ENCODE measurements around the gene C6orf136.
A peak's percentile ranks its signal among the peaks of the same experiment; 100 is the strongest.
"Not testable (repeated sequence)": the region's sequence is repeated elsewhere in the genome, so short reads cannot be mapped to it uniquely, and the experiment has no call there.

C6orf136 gene

GRCh38 chr6:30615958-30616810 lies 30.7 kb upstream of the C6orf136 start:
- DNase-seq = peak; percentile 38

- DNase-seq = peak; percentile 99
These were observed 29.9 kb upstream of the C6orf136 start, which contains the start of gene PPP1R10 for GRCh38 chr6:30616811-30617564. TSS of gene PPP1R10 (minus strand) at chr6:30617243. CDS start at chr6:30609944, 7,299 bp downstream.

- peak; percentile 92 for DNase-seq
These were observed 29.2 kb upstream of the C6orf136 start, which contains the start of gene MRPS18B for GRCh38 chr6:30617565-30618269. TSS of gene MRPS18B (plus strand) at chr6:30617840. CDS start at chr6:30617866, 26 bp downstream.

- no peak for DNase-seq
These were observed 28.6 kb upstream of the C6orf136 start for GRCh38 chr6:30618270-30618797.

- no peak for DNase-seq
These were observed 27.4 kb upstream of the C6orf136 start for GRCh38 chr6:30619561-30619960.

GRCh38 chr6:30625511-30625910 lies 21.4 kb upstream of the C6orf136 start:
- no peak for DNase-seq

GRCh38 chr6:30626484-30627366 lies 20.2 kb upstream of the C6orf136 start, which contains the start of gene ATAT1:
TSS of gene ATAT1 (plus strand) at chr6:30626874.
- no peak for DNase-seq

GRCh38 chr6:30635834-30636233 lies 11.1 kb upstream of the C6orf136 start:
- no peak for DNase-seq

- no peak for DNase-seq
These were observed 6.5 kb upstream of the C6orf136 start for GRCh38 chr6:30640481-30640880.

GRCh38 chr6:30641048-30641447 lies 5.9 kb upstream of the C6orf136 start:
- DNase-seq = no peak

GRCh38 chr6:30643656-30644055 lies 3.3 kb upstream of the C6orf136 start:
- DNase-seq = no peak

GRCh38 chr6:30644769-30645168 lies 2.2 kb upstream of the C6orf136 start:
- DNase-seq = no peak

GRCh38 chr6:30645989-30646388 lies 944 bp upstream of the C6orf136 start:
- DNase-seq = no peak

- DNase-seq = peak; percentile 65
These were observed 546 bp downstream of the C6orf136 start for GRCh38 chr6:30647242-30648116.

GRCh38 chr6:30651143-30651542 lies 4.2 kb downstream of the C6orf136 start:
- DNase-seq = no peak

GRCh38 chr6:30654798-30655742 lies 8.1 kb downstream of the C6orf136 start:
- no peak for DNase-seq

- no peak for DNase-seq
These were observed 8.8 kb downstream of the C6orf136 start for GRCh38 chr6:30655743-30656094.

- DNase-seq = no peak
These were observed 9.6 kb downstream of the C6orf136 start for GRCh38 chr6:30656513-30656912.

GRCh38 chr6:30657454-30657853 lies 10.5 kb downstream of the C6orf136 start:
- no peak for DNase-seq

- not testable (repeated sequence) for DNase-seq
These were observed 11.0 kb downstream of the C6orf136 start for GRCh38 chr6:30657922-30658321.
